ENCODE results near the gene MVB12A.

The MVB12A gene

DNA sequence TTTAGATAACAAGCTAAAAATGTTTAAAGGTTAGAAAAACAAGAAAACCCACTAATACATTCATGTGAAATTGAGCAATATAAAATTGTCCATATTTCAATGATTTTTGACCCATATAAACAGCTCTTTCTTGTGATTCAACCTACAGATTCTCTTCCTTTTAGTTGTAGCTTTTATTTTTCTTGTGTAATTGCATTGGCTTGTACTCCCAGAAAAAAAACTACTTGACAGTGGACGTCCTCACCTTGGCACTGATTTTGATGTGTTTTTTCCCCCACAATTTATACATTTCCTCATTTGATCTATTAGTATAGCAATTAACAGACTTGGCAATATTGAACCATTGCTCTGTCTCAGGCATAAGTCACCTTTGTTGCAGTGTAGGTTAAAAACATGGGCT is 30.6 kb upstream of the MVB12A start:
- no peak overlapping the region for H3K4me3 ChIP-seq (replicated peaks in 1 of 2; ENCODE audit: low read depth in 2 of 2, low read length in 2 of 2)
- no peak for DNase-seq (ENCODE audit: low read depth in 2 of 2)
- TF ChIP-seq, protein P1, sequence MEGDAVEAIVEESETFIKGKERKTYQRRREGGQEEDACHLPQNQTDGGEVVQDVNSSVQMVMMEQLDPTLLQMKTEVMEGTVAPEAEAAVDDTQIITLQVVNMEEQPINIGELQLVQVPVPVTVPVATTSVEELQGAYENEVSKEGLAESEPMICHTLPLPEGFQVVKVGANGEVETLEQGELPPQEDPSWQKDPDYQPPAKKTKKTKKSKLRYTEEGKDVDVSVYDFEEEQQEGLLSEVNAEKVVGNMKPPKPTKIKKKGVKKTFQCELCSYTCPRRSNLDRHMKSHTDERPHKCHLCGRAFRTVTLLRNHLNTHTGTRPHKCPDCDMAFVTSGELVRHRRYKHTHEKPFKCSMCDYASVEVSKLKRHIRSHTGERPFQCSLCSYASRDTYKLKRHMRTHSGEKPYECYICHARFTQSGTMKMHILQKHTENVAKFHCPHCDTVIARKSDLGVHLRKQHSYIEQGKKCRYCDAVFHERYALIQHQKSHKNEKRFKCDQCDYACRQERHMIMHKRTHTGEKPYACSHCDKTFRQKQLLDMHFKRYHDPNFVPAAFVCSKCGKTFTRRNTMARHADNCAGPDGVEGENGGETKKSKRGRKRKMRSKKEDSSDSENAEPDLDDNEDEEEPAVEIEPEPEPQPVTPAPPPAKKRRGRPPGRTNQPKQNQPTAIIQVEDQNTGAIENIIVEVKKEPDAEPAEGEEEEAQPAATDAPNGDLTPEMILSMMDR (IDR thresholded peaks at IDR 0.05; ENCODE audit: low read depth, low read length): no peak

GRCh38 chr19:17389957-17390664 is 29.7 kb upstream of the MVB12A start:
- peak overlapping the region; percentile 58 to 64 for H3K4me3 ChIP-seq (replicated peaks in 1 of 2; ENCODE audit: low read depth in 2 of 2, low read length in 2 of 2)
- TF ChIP-seq, protein P1 (IDR thresholded peaks at IDR 0.05; ENCODE audit: low read depth, low read length): no peak
- no peak for DNase-seq (ENCODE audit: low read depth in 2 of 2)

DNA sequence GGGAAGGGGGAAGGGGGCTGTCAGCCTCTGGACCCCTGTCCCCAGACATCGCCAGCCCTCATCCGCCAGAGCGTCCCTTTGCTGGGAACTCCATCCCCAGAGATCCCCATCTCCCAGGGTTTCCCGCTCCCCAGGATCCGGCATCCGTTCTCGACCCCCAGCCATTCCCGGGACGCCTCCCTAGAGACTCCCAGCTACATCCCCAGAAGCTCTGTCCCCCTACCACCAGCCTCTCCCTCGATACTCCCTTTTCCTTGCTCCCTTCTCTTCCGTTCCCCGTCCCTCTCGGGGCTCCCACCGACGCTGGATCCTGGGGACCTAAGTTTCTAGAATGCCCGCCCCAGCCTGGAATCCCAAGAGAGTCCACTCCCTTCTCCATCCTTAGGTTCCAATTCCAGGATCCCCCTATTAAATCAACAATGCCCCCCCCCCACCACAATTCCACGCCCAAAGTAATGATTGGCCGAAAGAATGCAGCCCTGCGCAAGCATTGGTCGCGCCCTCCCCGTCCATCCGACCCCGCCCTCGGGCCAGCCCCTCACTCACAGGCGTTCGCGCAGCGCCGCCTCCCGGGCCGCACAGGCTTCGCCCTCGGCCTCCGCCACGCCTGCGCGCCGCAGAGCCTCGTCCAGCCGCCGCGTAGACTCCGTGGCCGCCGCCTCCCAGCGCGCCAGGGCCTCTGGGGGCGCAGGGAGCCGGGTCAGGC is 29.0 kb upstream of the MVB12A start:
- TF ChIP-seq, protein P1 (IDR thresholded peaks at IDR 0.05; ENCODE audit: low read depth, low read length): peak; percentile 37
- peak overlapping the region; percentile 58 to 64 for H3K4me3 ChIP-seq (replicated peaks in 1 of 2; ENCODE audit: low read depth in 2 of 2, low read length in 2 of 2)
- peak; percentile 85 to 94 for DNase-seq (ENCODE audit: low read depth in 2 of 2)

GRCh38 chr19:17391371-17392151 is 28.3 kb upstream of the MVB12A start:
- peak overlapping the region; percentile 11 to 64 for H3K4me3 ChIP-seq (replicated peaks in 1 of 2; ENCODE audit: low read depth in 2 of 2, low read length in 2 of 2)
- TF ChIP-seq, protein P1 (IDR thresholded peaks at IDR 0.05; ENCODE audit: low read depth, low read length): no peak
- DNase-seq (ENCODE audit: low read depth in 2 of 2): no peak

DNA sequence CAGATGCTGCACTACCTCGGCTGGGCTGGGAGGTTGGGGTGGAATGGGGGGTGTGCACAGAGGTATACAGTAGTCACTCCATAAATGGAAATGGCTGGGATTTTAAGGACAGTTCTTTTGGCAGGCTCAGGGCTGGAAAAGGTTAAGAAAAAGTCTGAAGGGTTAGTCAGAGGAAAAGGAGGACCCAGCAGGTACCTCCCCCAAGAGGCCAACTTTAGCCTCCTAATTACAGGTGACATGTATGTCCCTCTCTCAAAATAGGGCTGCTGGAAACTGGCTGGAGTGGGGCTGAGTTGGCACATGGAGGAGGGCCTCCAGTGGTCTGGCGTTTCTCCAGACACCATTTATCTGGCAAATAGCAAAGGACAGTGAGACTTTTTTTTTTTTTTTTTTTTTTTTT is 26.8 kb upstream of the MVB12A start:
- TF ChIP-seq, protein P1 (IDR thresholded peaks at IDR 0.05; ENCODE audit: low read depth, low read length): no peak
- H3K4me3 ChIP-seq (replicated peaks in 1 of 2; ENCODE audit: low read depth in 2 of 2, low read length in 2 of 2): no peak overlapping the region
- DNase-seq (ENCODE audit: low read depth in 2 of 2): no peak

- TF ChIP-seq, protein P1 (IDR thresholded peaks at IDR 0.05; ENCODE audit: low read depth, low read length): no peak
- H3K4me3 ChIP-seq (replicated peaks in 1 of 2; ENCODE audit: low read depth in 2 of 2, low read length in 2 of 2): no peak within 1 kb of the TSS
- DNase-seq (ENCODE audit: low read depth in 2 of 2): no peak
These were observed 25.9 kb upstream of the MVB12A start, which contains the start of gene CCDC194 for GRCh38 chr19:17393914-17394313. Gene CCDC194 (minus strand): TSS chr19:17394196. CDS start chr19:17394158, 38 bp downstream.
